Bone marrow (tissue), 2 donors: Measurements from ENCODE around the gene KIF26B.

Experiments
- DNase-seq, 2 donors: peaks; one replicate each; lab custom pipeline; 2025; lab: John Stamatoyannopoulos, UW

Gene KIF26B

GRCh38 chr1:245209658-245210435, 55.1 kb downstream of the KIF26B start:
- no peak for DNase-seq

- DNase-seq = no peak
These were observed 56.4 kb downstream of the KIF26B start for GRCh38 chr1:245211035-245211749.

- no peak for DNase-seq
These were observed 57.0 kb downstream of the KIF26B start for GRCh38 chr1:245211761-245212160.

- DNase-seq = no peak
These were observed 57.5 kb downstream of the KIF26B start for GRCh38 chr1:245212221-245212710.

GRCh38 chr1:245213066-245213831, 58.5 kb downstream of the KIF26B start:
- no peak for DNase-seq

GRCh38 chr1:245215071-245215470, 60.3 kb downstream of the KIF26B start:
- no peak for DNase-seq

GRCh38 chr1:245216366-245217115, 61.8 kb downstream of the KIF26B start:
- no peak for DNase-seq

- no peak for DNase-seq
These were observed 63.2 kb downstream of the KIF26B start for GRCh38 chr1:245217853-245218608.

GRCh38 chr1:245220381-245220985, 65.7 kb downstream of the KIF26B start:
- no peak for DNase-seq

GRCh38 chr1:245221805-245222204, 67.0 kb downstream of the KIF26B start:
- DNase-seq = no peak

- no peak for DNase-seq
These were observed 68.3 kb downstream of the KIF26B start for GRCh38 chr1:245222931-245223595.

- no peak for DNase-seq
These were observed 70.8 kb downstream of the KIF26B start for GRCh38 chr1:245225322-245226202.

GRCh38 chr1:245226203-245226499, 71.4 kb downstream of the KIF26B start:
- DNase-seq = no peak

- no peak for DNase-seq
These were observed 74.3 kb downstream of the KIF26B start for GRCh38 chr1:245229051-245229450.

- no peak for DNase-seq
These were observed 78.1 kb downstream of the KIF26B start for GRCh38 chr1:245232931-245233330.

- DNase-seq = no peak
These were observed 79.7 kb downstream of the KIF26B start for GRCh38 chr1:245234217-245235081.

GRCh38 chr1:245235156-245235555, 80.4 kb downstream of the KIF26B start:
- no peak for DNase-seq

GRCh38 chr1:245240648-245241165, 85.9 kb downstream of the KIF26B start:
- DNase-seq = no peak
